GM20431 (cell line): ENCODE measurements around the gene CADPS2.
"Not testable (repeated sequence)": the region's sequence is repeated elsewhere in the genome, so short reads cannot be mapped to it uniquely, and the experiment has no call there.

Experiments used
- in situ Hi-C: fragments of 300-500 bp; cut with MseI, MboI; formaldehyde crosslinking; loops from one replicate; pipeline ENCODE4 v1.15.0; 2020; ENCODE audit warnings: low sequenced_read_pairs; ENCODE audit not compliant: unreplicated experiment

The CADPS2 gene

DNA sequence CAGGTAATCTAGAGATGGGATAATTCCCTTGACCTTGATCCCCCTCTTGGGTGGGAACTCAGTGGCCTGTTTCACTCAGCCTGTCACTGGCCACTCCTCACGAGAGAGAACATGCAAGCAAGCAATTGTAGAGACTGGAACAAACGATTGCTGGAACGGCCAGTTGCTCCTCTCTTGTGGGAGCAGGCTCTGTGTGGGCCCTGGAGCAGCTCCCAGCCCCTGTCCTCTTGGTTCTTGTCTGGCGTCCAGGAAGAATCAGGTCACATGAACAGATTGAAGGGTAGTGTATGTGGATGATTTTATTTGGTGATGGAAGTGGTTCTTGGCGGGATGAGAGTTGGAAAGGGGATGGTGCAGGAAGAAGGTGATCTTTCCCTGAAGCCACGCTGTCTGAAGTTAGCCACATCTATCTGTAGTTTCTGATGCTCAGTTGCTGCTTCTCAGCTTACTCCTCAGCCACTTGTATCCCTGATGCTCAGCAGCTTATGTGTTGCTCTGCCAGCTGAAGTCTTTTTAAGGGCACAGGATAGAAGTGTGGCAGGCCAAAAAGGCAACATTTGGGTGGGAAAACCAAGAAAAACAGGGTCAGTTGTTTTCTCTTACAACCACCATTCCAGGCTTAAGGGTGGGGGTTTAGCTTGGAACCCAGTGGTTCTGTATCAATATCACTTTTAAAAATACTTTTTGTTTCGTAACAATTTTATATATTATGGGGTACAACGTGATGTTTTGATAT, 203.3 kb downstream of the CADPS2 start:
- in situ Hi-C loops = no loop called here

DNA sequence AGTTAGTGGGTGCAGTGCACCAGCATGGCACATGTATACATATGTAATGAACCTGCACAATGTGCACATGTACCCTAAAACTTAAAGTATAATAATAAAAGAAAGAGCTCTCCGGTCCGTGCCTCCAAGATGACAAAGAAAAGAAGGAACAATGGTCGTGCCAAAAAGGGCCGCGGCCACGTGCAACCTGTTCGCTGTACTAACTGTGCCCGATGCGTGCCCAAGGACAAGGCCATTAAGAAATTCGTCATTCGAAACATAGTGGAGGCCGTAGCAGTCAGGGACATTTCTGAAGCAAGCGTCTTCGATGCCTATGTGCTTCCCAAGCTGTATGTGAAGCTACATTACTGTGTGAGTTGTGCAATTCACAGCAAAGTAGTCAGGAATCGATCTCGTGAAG, 205.1 kb downstream of the CADPS2 start:
- in situ Hi-C loops = not testable (repeated sequence)

DNA sequence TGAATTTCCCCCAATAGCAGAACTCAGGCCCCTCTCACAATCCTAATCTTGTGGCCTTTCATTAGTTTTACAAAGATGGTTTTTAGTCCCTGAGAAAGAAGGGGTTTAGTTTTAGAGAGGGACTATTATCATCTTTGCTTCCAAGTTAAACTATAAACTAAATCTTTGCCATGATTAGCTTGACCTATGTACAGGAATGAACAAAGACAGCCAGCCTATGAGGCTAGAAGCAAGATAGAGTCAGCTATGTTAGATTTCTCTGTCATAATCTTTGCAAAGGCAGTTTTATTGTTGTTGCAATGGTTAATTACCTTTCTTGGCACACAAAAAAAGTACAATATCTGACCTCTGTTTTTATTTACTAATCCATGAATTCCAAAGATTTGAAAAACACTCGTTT, 206.4 kb downstream of the CADPS2 start:
- in situ Hi-C loops = no loop called here

DNA sequence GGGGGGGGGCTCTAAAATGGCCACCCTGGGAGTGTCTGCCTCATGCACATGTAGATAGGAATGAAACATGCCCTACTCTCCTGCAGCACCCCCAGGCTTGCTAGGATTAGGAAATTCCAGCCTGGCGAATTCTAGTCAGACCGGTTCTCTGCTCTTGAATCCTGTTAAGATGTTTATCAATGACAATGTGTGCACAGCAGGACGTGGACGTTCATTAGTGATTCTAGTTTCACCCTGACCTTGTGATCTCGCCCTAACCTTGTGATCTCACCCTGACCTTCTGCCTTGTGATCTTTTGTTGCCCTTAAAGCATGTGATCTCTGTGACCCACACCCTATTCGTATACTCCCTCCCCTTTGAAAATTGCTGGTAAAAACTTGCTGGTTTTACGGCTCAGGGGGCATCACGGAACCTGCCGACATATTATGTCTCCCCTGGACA, 207.0 kb downstream of the CADPS2 start:
- in situ Hi-C loops = not testable (repeated sequence)

DNA sequence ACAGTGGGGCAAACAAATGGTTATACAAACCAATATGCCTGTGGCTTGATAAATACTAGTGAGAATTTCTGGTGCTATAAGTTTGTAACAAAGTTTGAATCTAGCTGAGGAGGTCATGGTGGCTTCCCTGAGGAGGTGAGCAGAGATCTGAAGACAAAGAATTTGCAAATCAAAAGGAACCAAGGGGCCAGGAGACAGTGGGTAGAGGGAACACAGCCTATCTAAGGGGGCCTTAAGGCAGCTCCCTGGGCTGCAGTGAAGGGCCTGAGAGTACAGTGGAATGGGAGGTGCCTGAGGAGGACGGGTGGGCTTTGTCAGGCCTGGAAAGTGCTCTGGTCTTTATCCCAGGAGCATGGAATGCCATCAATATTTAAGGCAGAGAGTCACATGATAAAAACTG, 209.1 kb downstream of the CADPS2 start:
- in situ Hi-C loops = no loop called here

DNA sequence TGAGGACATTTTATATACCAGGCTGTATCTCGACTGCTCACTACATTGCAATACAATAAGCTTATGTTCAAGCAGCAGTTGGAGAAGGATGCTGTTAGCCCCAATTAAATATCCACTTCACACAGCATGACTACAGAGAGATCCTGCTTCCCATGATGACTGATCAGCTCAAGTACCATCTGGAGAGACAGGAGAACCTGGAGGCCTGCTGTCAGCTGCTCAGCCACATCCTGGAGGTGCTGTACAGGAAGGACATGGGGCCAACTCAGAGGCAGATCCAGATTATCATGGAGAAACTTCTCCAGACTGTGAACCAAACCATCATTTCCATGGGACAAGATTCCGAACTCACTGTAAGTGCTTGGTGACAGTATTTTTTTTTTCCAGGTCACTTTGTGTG, 209.8 kb downstream of the CADPS2 start:
- in situ Hi-C loops = no loop called here

DNA sequence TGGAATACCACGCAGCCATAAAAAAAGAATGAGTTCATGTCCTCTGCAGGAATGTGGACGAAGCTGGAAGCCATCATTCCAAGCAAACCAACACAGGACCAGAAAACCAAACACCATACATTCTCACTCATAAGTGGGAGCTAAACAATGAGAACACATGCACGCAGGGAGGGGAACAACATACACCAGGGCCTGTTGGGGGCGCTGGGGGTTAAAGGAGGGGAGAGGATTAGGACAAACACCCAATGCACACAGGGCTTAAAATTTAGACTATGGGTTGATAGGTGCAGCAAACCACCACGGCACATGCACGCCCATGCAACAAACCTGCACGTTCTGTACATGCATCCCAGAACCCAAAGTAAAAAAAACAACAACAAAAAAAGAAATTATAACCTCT, 210.6 kb downstream of the CADPS2 start:
- in situ Hi-C loops = no loop called here

DNA sequence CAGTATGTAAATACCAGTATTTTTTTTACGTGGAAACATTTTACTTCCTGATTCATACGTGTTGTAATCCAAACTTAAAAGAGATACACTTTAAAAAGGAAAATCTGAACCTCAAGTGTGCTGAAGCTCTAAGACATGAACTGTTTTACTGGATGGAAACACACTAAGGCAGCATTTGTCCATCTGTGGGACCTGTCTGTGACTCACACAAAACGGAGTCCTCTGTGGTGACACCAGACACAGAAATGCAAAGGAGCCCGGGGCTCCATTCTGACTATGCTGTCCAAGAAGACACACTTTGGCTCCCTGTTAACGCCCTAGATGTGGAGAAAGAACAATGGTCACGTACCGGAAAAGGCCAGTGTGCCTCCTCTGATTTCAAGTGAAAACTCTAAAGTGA, 211.2 kb downstream of the CADPS2 start:
- in situ Hi-C loops = no loop called here

DNA sequence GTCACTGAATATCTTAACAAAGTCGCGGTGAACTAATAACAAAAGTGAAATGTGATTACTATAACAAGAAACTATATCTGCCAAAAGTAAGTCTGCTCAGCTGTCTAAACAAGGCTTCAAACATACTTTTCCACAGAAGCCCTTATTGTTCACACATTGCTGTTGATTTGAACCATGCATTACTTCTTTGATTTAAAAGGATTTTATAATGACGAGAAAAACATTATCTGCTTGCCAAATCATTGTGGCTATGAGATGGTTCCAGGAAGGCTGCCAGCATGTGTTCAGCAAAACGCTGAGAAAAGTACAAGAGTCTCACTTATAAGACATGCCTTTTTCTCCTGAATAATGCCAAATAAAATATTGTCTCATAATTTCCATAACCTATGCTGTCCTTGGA, 211.8 kb downstream of the CADPS2 start:
- in situ Hi-C loops = no loop called here

DNA sequence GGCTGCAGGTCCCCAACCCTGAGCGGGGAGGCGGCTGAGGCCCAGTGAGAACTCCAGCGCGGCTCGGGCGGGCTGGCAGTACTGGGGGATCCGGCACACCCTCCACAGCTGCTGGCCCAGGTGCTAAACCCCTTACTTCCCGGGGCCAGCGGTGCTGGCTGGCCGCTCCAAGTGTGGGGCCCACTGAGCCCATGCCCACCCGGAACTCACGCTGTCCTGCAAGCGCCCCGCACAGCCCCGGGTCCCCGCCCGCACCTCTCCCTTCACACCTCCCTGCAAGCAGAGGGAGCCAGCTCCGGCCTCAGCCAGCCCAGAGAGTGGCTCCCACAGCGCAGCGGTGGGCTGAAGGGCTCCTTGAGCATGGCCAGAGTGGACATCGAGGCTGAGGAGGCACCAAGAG, 212.3 kb downstream of the CADPS2 start:
- in situ Hi-C loops = no loop called here

DNA sequence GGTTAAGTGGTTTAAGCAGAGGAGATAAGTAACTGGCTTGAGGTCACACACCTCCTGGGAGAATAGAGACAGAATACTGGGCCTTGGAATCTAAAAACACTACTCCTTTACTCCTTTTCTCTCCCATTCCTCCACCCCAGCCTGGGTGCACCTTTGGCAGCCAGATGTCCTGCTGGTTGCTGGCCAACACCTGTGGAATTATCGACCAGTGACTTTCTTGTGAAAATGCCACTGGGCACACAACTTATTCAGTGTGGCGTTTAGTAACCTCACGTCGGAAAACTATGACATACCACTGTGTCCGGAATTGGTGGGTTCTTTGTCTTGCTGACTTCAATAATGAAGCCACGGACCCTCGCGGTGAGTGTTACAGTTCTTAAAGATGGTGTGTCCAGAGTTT, 213.7 kb downstream of the CADPS2 start:
- in situ Hi-C loops = no loop called here

DNA sequence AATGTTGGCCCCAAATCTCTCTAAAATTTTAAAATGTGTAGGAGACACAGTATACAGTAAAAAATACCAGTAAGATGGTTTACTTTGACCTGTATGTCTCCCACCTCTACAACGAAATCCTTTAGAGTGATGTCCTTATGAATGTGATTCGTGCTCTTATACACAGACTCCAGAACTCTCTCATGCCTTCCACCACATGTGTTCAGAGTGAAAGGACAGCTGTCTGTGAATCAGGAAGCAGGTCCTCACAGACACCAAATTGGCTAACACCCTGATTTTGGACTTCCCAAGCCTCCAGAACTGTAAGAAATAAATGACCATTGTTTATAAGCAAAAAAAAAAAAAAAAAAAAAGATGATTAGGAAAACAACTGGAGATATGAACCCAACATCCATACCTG, 222.5 kb downstream of the CADPS2 start:
- in situ Hi-C loops = no loop called here

DNA sequence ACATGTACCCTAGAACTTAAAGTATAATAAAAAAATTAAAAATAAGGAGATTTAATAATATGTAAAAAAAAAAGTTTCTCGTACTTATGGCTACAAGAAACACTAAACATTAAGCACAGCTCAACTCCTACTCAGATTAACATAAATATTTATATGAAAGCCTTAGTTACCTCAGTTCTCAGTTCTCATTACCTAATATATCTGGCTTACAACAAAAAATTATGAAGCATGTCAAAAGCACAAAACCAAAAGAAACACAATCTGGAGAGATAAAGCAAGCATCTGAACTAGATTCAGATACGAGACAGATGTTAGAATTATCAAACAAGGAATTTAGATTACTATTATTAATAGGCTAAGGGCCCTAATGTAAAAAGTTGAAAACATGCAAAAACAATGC, 227.4 kb downstream of the CADPS2 start:
- in situ Hi-C loops = no loop called here

DNA sequence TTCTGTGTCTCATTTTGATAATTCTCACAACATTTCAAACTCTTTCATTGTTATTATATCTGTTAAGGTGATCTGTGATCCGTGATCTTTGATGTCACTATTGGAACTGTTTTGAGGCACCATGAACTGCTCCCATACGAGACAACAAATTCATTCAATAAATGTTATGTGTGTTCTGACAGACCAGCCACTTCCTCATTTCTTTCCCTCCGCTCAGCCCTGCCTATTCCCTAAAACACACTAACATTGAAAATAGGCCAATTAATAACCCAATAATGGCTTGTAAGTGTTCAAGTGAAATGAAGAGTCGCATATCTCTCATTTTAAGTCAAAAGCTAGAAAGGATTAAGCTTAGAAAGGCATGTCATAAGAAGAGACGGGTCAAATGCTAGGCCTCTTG, 232.6 kb downstream of the CADPS2 start:
- in situ Hi-C loops = no loop called here

DNA sequence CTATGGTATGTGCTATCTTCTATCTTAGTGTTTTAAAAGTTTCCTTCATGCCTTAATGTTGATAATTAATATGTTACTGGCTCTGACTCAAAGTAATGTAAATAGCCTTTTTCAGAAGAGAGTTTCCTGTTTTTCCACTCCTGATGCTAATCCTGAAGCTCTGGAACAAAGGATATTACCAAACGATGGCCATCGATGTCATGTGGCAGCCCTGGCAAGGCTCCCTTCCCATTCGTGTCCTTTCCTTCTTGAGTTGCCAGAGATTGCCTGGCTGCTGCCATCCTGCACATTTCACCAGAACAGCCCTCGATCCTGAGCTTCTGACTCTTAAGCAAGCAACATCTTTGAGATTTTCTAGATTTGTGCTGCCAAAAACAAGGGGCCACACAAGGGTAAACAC, 233.4 kb downstream of the CADPS2 start:
- in situ Hi-C loops = no loop called here

DNA sequence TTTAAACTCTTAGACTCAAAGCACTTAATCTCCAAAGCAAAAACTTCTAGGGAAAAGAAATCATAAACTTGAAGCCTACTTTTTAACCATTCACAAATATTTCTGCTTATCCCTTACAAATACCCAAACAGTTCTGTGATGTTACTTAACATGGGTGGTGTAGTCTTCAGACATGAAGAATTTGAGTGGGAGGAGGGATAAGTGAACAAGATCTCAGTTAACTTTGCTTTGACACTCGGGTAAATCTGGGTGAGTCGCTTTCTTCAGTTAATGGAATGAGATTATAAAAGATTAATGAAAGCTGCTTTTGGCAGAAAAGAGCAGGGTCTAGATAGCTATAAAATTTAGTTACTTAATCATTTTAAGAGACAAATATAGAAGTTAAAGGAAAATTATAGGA, 234.8 kb downstream of the CADPS2 start:
- in situ Hi-C loops = no loop called here

DNA sequence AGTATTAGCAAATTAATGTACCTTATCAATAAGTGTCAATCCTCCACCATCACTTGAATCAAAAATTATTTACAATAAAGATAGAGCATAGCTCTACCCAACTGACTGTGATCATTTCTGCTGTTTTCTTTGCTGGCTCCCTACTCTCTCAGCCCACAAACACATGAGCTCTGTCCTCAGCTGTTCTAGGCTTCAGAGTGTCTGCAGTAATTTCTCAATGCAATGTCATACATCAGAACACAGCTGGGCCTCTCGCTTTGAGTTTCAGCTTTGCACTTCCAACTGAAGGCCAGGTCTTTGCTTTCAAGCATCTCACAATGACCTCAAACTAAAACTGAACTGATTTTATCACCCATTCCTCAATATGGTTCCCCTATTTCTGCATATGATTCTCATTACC, 243.0 kb downstream of the CADPS2 start:
- in situ Hi-C loops = no loop called here

DNA sequence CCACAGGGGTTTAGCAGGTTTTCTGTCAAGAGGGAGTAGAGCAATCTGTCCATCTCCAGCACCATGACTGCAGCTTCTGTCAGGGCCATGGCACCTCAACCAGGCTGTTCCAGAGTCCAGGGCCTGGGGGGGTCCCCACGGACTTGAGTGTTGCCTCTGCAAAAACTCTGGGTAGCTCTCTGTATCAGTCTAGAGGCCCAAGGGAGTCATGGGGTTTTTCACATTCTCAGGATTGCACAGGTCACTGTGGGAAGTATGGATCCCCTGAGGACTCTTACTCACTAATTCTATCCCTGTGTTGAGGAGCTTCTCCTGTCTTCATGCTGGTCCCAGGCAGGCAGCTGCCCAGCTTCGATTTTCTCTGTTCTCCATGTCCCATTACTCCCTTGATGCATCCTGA, 247.8 kb downstream of the CADPS2 start:
- in situ Hi-C loops = no loop called here

DNA sequence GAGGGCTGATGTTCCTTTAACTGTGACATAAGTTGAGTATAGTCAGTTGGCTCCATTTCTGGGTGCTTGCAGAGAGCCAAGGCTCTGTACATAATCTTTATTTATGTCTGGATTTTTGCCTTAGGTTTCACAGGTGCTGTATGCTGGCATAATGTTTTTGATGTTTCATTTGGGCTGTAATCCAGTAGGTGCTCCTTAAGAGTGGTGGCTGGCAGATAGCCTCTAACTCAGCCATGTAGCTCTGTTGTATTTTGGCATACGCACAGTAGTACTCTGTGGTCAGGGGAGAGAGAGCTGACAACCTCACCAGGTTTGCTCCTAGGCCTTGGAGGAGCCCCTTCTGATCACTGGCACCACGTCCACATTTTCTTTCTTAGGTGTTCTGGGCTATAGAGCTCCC, 248.5 kb downstream of the CADPS2 start:
- in situ Hi-C loops = no loop called here

DNA sequence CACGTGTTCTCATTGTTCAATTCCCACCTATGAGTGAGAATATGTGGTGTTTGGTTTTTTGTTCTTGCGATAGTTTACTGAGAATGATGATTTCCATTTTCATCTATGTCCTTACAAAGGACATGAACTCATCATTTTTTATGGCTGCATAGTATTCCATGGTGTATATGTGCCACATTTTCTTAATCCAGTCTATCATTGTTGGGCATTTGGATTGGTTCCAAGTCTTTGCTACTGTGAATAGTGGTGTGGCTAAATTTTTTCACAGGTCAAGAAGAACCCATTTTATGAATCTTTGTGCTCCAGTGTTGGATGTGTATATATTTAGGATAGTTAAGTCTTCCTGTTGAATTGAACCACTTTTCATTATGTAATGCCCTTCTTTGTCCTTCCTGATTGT, 250.8 kb downstream of the CADPS2 start:
- in situ Hi-C loops = not testable (repeated sequence)

DNA sequence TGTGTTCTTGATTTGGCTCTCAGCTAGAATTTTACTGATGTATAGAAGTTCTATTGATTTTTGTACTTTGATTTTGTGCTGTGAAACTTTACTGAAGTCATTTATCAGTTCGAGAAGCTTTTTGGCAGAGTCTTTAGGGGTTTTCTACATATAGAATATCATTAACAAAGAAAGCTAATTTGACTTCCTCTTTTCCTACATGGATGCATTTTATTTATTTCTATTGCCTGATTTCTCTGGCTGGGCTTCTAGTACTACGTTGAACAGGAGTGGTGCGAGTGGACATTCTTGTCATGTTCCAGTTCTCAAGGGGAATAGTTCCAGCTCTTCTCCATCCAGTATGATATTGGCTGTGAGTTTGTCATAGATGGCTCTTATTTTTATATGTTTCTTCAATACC, 252.8 kb downstream of the CADPS2 start:
- in situ Hi-C loops = no loop called here

DNA sequence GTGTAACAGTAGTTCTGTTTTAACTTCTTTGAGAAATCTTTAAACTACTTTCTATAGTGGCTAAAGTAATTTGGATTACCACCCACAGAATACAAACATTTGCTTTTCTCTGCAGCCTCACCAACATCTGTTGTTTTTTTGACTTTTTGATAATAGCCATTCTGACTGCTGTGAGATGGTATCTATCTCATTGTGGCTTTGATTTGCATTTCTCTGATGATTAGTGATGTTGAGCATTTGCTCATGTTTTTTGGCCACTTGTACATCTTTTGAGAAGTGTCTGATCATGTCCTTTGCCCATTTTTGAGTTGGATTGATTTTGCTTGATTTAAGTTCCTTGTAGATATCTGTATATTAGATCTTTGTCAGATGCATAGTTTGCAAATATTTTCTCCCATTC, 254.0 kb downstream of the CADPS2 start:
- in situ Hi-C loops = no loop called here
